ENCODE results near the gene CD8B.

CD8B gene

GRCh38 chr2:86778957-86779356, 82.7 kb downstream of the CD8B start:
- H3K4me3 Mint-ChIP-seq: no peak overlapping the region
- H3K36me3 Mint-ChIP-seq (ENCODE audit: low read depth): peaks cover 15% of the 10 kb centered on the region
- no peak overlapping the region for H3K27ac Mint-ChIP-seq
- no peaks in the 10 kb centered on the region for H3K27me3 Mint-ChIP-seq
- H3K9me3 Mint-ChIP-seq: no peaks in the 10 kb centered on the region
- peaks cover 30% of the 10 kb centered on the region for H3K4me1 Mint-ChIP-seq (ENCODE audit: low read depth)

- peaks cover 8% of the 10 kb centered on the region for H3K4me1 Mint-ChIP-seq (ENCODE audit: low read depth)
- no peak overlapping the region for H3K4me3 Mint-ChIP-seq
- peaks cover 36% of the 10 kb centered on the region for H3K36me3 Mint-ChIP-seq (ENCODE audit: low read depth)
- H3K27ac Mint-ChIP-seq: no peak overlapping the region
- no peaks in the 10 kb centered on the region for H3K9me3 Mint-ChIP-seq
- H3K27me3 Mint-ChIP-seq: no peaks in the 10 kb centered on the region
Measured at GRCh38 chr2:86776532-86776931, 85.2 kb downstream of the CD8B start.

DNA sequence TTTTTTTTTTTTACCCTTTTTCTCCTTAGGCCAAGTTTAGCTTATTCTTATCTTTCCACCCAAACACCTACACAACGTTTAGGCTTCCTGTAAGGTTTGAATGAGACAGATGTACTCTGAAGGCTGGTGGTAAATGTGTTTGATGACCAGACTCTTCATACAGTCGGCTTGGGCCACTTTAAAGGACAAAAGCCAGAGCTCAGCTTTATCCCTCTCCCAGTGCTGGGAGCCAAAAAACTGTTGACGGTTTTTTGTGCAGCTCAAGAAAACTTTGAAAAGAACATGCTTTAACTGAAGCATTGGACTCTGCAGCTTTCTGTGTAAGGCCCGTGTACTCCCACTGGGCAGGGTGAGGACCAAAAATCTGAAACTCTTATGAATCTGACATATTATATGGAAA, 86.3 kb downstream of the CD8B start:
- Mint-ChIP-seq H3K36me3 (ENCODE audit: low read depth) (peaks cover 48% of the 10 kb centered on the region), H3K27ac (no peak overlapping the region)

GRCh38 chr2:86774862-86775261, 86.8 kb downstream of the CD8B start:
- Mint-ChIP-seq H3K36me3 (ENCODE audit: low read depth) (peaks cover 51% of the 10 kb centered on the region), H3K27ac (no peak overlapping the region), H3K4me3 (no peak overlapping the region), H3K4me1 (ENCODE audit: low read depth) (peaks cover 6% of the 10 kb centered on the region), H3K9me3 (no peaks in the 10 kb centered on the region), H3K27me3 (no peaks in the 10 kb centered on the region)

More for the DNA sequence above, 86.3 kb downstream of the CD8B start:
- Mint-ChIP-seq H3K4me1 (ENCODE audit: low read depth) (peaks cover 6% of the 10 kb centered on the region), H3K9me3 (no peaks in the 10 kb centered on the region), H3K4me3 (no peak overlapping the region), H3K27me3 (no peaks in the 10 kb centered on the region)

DNA sequence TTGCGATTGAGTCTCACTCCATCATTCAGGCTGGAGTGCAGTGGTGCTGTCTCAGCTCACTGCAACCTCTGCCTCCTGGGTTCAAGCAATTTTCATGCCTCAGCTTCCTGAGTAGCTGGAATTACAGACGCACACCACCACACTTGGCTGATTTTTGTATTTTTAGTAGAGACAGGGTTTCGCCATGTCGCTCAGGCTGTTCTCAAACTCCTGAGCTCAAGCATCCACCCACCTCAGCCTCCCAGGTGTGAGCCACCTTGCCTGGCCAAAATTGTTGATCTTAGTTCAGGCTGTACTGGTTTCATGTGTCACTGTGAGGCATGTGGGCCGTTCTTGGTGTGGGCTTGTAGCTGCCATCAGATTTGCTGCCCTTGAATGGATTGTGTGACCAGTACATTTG, 89.1 kb downstream of the CD8B start:
- Mint-ChIP-seq H3K4me3 (no peak overlapping the region), H3K27ac (no peak overlapping the region), H3K9me3 (no peaks in the 10 kb centered on the region), H3K36me3 (ENCODE audit: low read depth) (peaks cover 69% of the 10 kb centered on the region), H3K4me1 (ENCODE audit: low read depth) (peaks cover 6% of the 10 kb centered on the region), H3K27me3 (no peaks in the 10 kb centered on the region)

GRCh38 chr2:86770816-86771301, 90.8 kb downstream of the CD8B start:
- H3K27me3 Mint-ChIP-seq: no peaks in the 10 kb centered on the region
- H3K36me3 Mint-ChIP-seq (ENCODE audit: low read depth): peaks cover 82% of the 10 kb centered on the region
- H3K4me1 Mint-ChIP-seq (ENCODE audit: low read depth): peaks cover 6% of the 10 kb centered on the region
- H3K9me3 Mint-ChIP-seq: no peaks in the 10 kb centered on the region
- no peak overlapping the region for H3K27ac Mint-ChIP-seq
- H3K4me3 Mint-ChIP-seq: no peak overlapping the region

DNA sequence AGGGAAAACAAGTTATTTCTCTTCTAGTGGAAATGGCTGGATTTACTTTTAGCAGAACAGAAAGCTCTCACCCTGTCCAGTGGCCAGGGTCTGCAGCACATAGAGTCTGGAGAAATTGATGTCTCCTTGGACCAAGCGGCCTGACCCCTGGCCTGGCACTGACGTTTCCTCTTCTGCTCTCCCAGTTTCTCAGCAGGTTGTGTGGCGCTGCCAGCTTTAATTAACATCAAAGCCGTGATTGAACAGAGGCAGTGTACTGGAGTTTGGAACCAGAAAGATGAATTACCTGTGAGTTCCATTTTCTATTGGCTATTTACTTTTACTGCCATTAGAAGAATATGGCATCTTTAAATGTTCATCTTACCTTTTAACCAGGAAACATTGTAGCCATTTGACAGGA, 91.8 kb downstream of the CD8B start:
- no peak overlapping the region for H3K27ac Mint-ChIP-seq
- H3K36me3 Mint-ChIP-seq (ENCODE audit: low read depth): peaks cover 85% of the 10 kb centered on the region
- H3K9me3 Mint-ChIP-seq: no peaks in the 10 kb centered on the region
- H3K4me3 Mint-ChIP-seq: no peak overlapping the region
- no peaks in the 10 kb centered on the region for H3K27me3 Mint-ChIP-seq
- peaks cover 13% of the 10 kb centered on the region for H3K4me1 Mint-ChIP-seq (ENCODE audit: low read depth)

DNA sequence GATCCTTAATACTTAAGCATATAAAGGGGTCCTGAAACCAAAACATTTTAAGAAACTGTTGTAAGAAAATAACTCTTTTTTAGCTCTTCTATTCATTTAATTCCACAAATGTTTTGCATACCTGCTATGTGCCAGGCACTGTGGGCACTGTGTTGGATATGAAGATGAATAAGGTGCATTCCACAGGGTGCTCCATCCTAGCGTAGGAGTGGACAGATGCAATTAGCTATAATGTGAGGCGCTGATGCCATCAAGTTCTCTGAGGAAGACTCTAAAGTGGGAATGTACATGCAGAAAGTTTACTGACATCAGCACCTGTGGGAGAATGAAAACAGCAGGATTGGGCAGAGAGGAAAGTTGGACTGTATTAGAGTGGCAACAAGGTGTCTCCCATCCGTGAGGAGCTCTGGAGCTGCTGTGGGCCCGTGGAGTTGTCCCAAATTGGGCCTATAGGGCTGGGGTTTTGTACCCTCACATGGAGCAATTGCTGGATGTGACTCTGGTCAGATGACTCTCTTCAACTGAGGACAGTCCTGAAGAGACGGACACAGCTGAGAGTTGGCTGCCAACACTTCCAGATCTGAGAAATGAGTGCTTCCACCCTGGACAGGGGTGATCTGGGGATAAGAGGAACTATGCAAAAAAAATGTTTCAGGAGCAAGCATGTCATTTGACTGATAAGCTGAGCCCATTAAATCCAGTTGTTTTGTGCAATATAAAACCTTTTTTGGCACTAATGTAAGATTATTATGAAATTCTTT, 93.3 kb downstream of the CD8B start:
- H3K27ac Mint-ChIP-seq: no peak overlapping the region
- peaks cover 72% of the 10 kb centered on the region for H3K36me3 Mint-ChIP-seq (ENCODE audit: low read depth)

More for the DNA sequence above, 93.3 kb downstream of the CD8B start:
- Mint-ChIP-seq H3K27me3 (no peaks in the 10 kb centered on the region), H3K4me3 (no peak overlapping the region), H3K4me1 (ENCODE audit: low read depth) (peaks cover 14% of the 10 kb centered on the region), H3K9me3 (no peaks in the 10 kb centered on the region)
